ENCODE measurements around the gene JAK3. TPM values are rescaled to one million over a fixed set of nuclear protein-coding genes. Genes with fewer than 3 reads are reported as not detected.

The JAK3 gene
- total RNA-seq, 1 experiment from 2014 or later: 2.1 TPM

DNA sequence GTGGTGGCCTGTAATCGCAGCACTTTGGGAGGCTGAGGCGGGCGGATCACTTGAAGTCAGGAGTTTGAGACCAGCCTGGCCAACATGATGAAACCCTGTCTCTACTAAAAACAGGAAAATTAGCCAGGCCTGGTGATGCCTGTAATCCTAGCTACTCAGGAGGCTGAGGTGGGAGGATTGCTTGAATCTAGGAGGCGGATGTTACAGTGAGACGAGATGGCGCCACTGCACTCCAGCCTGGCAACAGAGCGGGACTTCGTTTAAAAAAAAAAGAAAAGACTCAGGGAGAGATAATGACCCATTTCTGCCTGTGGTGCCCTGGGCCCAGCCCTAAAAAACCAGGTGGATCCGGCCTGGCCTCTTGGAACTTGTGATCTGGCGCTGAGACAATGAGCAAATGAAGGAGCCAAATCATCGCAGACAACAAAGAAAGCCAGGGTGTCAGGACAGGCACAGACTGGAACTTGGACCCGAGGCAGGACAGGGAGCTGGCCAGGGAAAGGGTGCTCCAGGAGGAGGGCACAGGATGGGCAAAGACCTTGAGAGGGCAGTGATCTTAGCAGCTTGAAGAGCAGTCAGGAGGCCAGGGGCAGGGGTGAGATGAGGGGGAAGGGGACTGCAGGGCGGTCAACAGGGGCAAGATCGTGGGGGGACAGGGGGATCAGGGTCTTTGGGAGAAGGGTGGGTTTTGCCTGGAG is 962 bp upstream of the JAK3 start:
- CTCF ChIA-PET: no interaction called here
- DNase-seq (ENCODE audit: low read depth, low spot score) (no peak), ATAC-seq (no peak)
- TF ChIP-seq TCF7L2 (IDR thresholded peaks at IDR 0.05; ENCODE audit: low read depth, low read length) (no peak), POLR2AphosphoS5 (IDR thresholded peaks at IDR 0.05; ENCODE audit: low read depth, low read length) (no peak), SIN3A (IDR thresholded peaks at IDR 0.05; ENCODE audit: borderline replicate concordance, insufficient read depth, low read depth, low read length) (no peak)
- TF ChIP-seq, protein P1, sequence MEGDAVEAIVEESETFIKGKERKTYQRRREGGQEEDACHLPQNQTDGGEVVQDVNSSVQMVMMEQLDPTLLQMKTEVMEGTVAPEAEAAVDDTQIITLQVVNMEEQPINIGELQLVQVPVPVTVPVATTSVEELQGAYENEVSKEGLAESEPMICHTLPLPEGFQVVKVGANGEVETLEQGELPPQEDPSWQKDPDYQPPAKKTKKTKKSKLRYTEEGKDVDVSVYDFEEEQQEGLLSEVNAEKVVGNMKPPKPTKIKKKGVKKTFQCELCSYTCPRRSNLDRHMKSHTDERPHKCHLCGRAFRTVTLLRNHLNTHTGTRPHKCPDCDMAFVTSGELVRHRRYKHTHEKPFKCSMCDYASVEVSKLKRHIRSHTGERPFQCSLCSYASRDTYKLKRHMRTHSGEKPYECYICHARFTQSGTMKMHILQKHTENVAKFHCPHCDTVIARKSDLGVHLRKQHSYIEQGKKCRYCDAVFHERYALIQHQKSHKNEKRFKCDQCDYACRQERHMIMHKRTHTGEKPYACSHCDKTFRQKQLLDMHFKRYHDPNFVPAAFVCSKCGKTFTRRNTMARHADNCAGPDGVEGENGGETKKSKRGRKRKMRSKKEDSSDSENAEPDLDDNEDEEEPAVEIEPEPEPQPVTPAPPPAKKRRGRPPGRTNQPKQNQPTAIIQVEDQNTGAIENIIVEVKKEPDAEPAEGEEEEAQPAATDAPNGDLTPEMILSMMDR (IDR thresholded peaks at IDR 0.05): no peak
- TF ChIP-seq, protein P2, sequence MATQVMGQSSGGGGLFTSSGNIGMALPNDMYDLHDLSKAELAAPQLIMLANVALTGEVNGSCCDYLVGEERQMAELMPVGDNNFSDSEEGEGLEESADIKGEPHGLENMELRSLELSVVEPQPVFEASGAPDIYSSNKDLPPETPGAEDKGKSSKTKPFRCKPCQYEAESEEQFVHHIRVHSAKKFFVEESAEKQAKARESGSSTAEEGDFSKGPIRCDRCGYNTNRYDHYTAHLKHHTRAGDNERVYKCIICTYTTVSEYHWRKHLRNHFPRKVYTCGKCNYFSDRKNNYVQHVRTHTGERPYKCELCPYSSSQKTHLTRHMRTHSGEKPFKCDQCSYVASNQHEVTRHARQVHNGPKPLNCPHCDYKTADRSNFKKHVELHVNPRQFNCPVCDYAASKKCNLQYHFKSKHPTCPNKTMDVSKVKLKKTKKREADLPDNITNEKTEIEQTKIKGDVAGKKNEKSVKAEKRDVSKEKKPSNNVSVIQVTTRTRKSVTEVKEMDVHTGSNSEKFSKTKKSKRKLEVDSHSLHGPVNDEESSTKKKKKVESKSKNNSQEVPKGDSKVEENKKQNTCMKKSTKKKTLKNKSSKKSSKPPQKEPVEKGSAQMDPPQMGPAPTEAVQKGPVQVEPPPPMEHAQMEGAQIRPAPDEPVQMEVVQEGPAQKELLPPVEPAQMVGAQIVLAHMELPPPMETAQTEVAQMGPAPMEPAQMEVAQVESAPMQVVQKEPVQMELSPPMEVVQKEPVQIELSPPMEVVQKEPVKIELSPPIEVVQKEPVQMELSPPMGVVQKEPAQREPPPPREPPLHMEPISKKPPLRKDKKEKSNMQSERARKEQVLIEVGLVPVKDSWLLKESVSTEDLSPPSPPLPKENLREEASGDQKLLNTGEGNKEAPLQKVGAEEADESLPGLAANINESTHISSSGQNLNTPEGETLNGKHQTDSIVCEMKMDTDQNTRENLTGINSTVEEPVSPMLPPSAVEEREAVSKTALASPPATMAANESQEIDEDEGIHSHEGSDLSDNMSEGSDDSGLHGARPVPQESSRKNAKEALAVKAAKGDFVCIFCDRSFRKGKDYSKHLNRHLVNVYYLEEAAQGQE (IDR thresholded peaks at IDR 0.05; ENCODE audit: insufficient read depth in 1 of 2, low read depth in 2 of 2, low read length in 1 of 2): no peak
- Histone ChIP-seq H3K27me3 (ENCODE audit: control insufficient read depth, insufficient read depth, low read length) (no peaks in the 10 kb centered on the region), H3K9me3 (ENCODE audit: control insufficient read depth, insufficient read depth, low read depth, low read length) (no peaks in the 10 kb centered on the region), H3K27ac (ENCODE audit: low read length) (no peak overlapping the region), H3K4me3 (ENCODE audit: low read depth in 2 of 2, low read length in 2 of 2) (no peak overlapping the region), H3K4me1 (ENCODE audit: control insufficient read depth, insufficient read depth, low read length) (peaks cover 4% of the 10 kb centered on the region; the same call in 1 of the 2 replicates), H3K36me3 (ENCODE audit: control insufficient read depth, insufficient read depth, low read length) (no peaks in the 10 kb centered on the region)
- intact Hi-C loops (cut with micrococcal nuclease; ENCODE audit: unreplicated experiment): no loop called here
- POLR2A ChIA-PET: interaction anchor here (0.7 kb wide), 1 partner anchor 152 kb away, joined by 6 read pairs; no protein-coding TSS in a partner anchor
- no TSS peak for BruUV-seq (replicated peaks)
- in situ Hi-C loops (cut with HindIII; ENCODE audit: low pct_unique_long_range_greater_than_20kb, low sequenced_read_pairs): no loop called here

DNA sequence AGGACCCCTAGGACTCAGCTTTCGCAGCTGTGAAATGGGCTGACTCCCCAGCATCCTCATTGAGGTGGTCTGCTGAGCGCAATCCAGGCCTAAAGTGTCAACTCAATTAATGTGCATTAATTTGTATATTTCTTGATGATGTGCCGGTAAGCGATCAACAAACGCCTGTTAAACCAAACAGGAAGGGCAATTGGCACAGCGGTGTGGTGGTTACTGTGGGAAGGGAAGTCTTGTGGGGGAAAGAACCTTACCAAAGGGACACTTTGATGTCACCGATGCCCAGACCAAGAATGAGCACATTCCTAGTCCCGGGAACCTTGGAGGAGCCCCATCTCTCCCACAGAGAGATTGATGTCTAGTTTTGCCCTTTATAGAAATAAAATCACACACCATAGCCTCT is 1.6 kb downstream of the JAK3 start:
- TF ChIP-seq, protein P2 (IDR thresholded peaks at IDR 0.05; ENCODE audit: insufficient read depth in 1 of 2, low read depth in 2 of 2, low read length in 1 of 2): no peak
- TF ChIP-seq, protein P1 (IDR thresholded peaks at IDR 0.05): no peak
- TF ChIP-seq SIN3A (IDR thresholded peaks at IDR 0.05; ENCODE audit: borderline replicate concordance, insufficient read depth, low read depth, low read length): no peak
- TF ChIP-seq TCF7L2 (IDR thresholded peaks at IDR 0.05; ENCODE audit: low read depth, low read length): no peak
- no peak for TF ChIP-seq POLR2AphosphoS5 (IDR thresholded peaks at IDR 0.05; ENCODE audit: low read depth, low read length)
- no peak for DNase-seq (ENCODE audit: low read depth, low spot score)
- intact Hi-C loops (cut with micrococcal nuclease; ENCODE audit: unreplicated experiment) (no loop called here), in situ Hi-C loops (cut with HindIII; ENCODE audit: low pct_unique_long_range_greater_than_20kb, low sequenced_read_pairs) (no loop called here)
- Histone ChIP-seq H3K36me3 (ENCODE audit: control insufficient read depth, insufficient read depth, low read length) (no peaks in the 10 kb centered on the region), H3K27me3 (ENCODE audit: control insufficient read depth, insufficient read depth, low read length) (no peaks in the 10 kb centered on the region), H3K4me3 (ENCODE audit: low read depth in 2 of 2, low read length in 2 of 2) (no peak overlapping the region), H3K27ac (ENCODE audit: low read length) (no peak overlapping the region), H3K9me3 (ENCODE audit: control insufficient read depth, insufficient read depth, low read depth, low read length) (no peaks in the 10 kb centered on the region), H3K4me1 (ENCODE audit: control insufficient read depth, insufficient read depth, low read length) (peaks cover 4% of the 10 kb centered on the region; the same call in 1 of the 2 replicates)
- BruUV-seq (replicated peaks): no TSS peak
- ChIA-PET CTCF (no interaction called here), POLR2A (no interaction called here)
- ATAC-seq: no peak

All from Panc1 (cell line).